KMS-11 (cell line): ENCODE data around the gene PSTPIP2.
"Not testable (repeated sequence)": the region's sequence is repeated elsewhere in the genome, so short reads cannot be mapped to it uniquely, and the experiment has no call there.

ENCODE experiments used
- H2AFZ ChIP-seq: fragments of 200-600 bp; sonication (generic); 2 replicates; pipeline ENCODE4 v1.6.1; 2016; ENCODE audit warnings: antibody characterized with exemption, mixed run types, low read depth
- H3K27ac ChIP-seq: fragments of 200-600 bp; sonication (generic); 2 replicates; pipeline ENCODE4 v1.6.1; 2016; ENCODE audit warnings: mild to moderate bottlenecking, mixed run types
- H3K27me3 ChIP-seq: fragments of 200-600 bp; sonication (generic); 2 replicates; pipeline ENCODE4 v1.6.1; 2017; ENCODE audit warnings: mild to moderate bottlenecking, low read depth, mixed run types, moderate library complexity; ENCODE audit not compliant: insufficient read depth
- H3K36me3 ChIP-seq: fragments of 200-600 bp; sonication (generic); 2 replicates; pipeline ENCODE4 v1.6.1; 2017; ENCODE audit warnings: mild to moderate bottlenecking, mixed run types; ENCODE audit not compliant: insufficient read depth
- H3K4me1 ChIP-seq: fragments of 200-600 bp; sonication (generic); 2 replicates; pipeline ENCODE4 v1.6.1; 2016; ENCODE audit warnings: mild to moderate bottlenecking, low read depth, mixed run types; ENCODE audit not compliant: poor library complexity, severe bottlenecking
- H3K4me2 ChIP-seq: fragments of 200-600 bp; sonication (generic); 2 replicates; pipeline ENCODE4 v1.7.0; 2016; ENCODE audit warnings: mild to moderate bottlenecking, mixed run types
- H3K4me3 ChIP-seq: fragments of 200-600 bp; sonication (generic); IDR thresholded peaks from 2 replicates; pipeline ENCODE4 v1.6.1; 2017; ENCODE audit warnings: low read depth, low read length, mixed read lengths; ENCODE audit not compliant: insufficient read depth
- H3K79me2 ChIP-seq: fragments of 200-600 bp; sonication (generic); 2 replicates; pipeline ENCODE4 v1.6.1; 2016; ENCODE audit warnings: low read depth, mixed run types; ENCODE audit not compliant: insufficient read depth
- H3K9ac ChIP-seq: fragments of 200-600 bp; sonication (generic); 2 replicates; pipeline ENCODE4 v1.6.1; 2016; ENCODE audit warnings: mild to moderate bottlenecking, mixed run types
- H4K20me1 ChIP-seq: fragments of 200-600 bp; sonication (generic); 2 replicates; pipeline ENCODE4 v1.6.1; 2016; ENCODE audit warnings: mild to moderate bottlenecking, mixed run types; ENCODE audit not compliant: insufficient read depth
- CTCF ChIP-seq: fragments of 200-600 bp; sonication (generic); conservative IDR thresholded peaks from 2 replicates; pipeline ENCODE4 v1.6.1; 2017; ENCODE audit warnings: low read depth, mild to moderate bottlenecking, antibody characterized with exemption, low read length, moderate library complexity, mixed read lengths

Gene PSTPIP2

DNA sequence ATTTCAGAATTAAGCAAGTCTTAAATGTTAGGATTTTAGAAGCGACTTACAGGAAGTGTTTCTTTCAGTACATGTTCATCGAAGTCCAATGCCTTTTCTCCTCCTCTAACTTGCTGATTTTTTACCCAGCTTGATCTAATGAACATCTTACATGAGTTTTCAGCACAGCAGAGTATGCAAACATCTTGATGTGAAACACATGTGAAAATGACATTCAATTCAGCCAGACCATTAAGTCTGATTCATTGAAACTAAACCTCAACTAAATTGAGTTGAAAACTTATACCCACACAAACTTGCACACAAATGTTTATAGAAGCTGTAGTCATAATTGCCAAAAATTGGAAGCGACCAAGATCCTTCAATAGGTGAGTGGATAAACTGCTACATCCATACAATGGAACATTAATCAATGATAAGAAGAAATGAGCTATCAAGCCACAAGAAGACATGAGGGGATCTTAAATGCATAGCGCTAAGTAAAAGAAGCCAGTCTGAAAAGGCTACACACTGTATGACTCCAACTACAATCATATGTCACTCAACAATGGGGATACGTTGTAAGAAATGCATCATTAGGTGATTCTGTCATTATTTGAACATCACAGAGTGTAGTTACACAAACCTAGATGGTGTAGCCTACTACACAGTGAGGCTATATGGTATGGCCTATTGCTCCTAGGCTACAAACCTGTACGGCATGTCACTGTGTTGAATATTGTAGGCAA, 18.5 kb downstream of the PSTPIP2 start:
- H4K20me1 ChIP-seq: no peaks in the 10 kb centered on the region
- no peak overlapping the region for H3K9ac ChIP-seq
- no peak for TF ChIP-seq CTCF

GRCh38 chr18:46051731-46052461, 20.2 kb downstream of the PSTPIP2 start:
- Histone ChIP-seq H4K20me1 (no peaks in the 10 kb centered on the region), H3K36me3 (no peaks in the 10 kb centered on the region), H3K79me2 (no peaks in the 10 kb centered on the region), H3K4me2 (no peak overlapping the region), H3K27me3 (no peaks in the 10 kb centered on the region), H3K9ac (no peak overlapping the region), H3K4me1 (no peaks in the 10 kb centered on the region), H2AFZ (no peak overlapping the region), H3K27ac (no peak overlapping the region), H3K4me3 (no peak overlapping the region)
- no peak for TF ChIP-seq CTCF

More for the DNA sequence above, 18.5 kb downstream of the PSTPIP2 start:
- no peak overlapping the region for H3K4me3 ChIP-seq
- H3K4me1 ChIP-seq: no peaks in the 10 kb centered on the region
- H3K79me2 ChIP-seq: no peaks in the 10 kb centered on the region
- H3K36me3 ChIP-seq: no peaks in the 10 kb centered on the region
- H2AFZ ChIP-seq: no peak overlapping the region
- H3K27me3 ChIP-seq: no peaks in the 10 kb centered on the region
- no peak overlapping the region for H3K27ac ChIP-seq
- no peak overlapping the region for H3K4me2 ChIP-seq

DNA sequence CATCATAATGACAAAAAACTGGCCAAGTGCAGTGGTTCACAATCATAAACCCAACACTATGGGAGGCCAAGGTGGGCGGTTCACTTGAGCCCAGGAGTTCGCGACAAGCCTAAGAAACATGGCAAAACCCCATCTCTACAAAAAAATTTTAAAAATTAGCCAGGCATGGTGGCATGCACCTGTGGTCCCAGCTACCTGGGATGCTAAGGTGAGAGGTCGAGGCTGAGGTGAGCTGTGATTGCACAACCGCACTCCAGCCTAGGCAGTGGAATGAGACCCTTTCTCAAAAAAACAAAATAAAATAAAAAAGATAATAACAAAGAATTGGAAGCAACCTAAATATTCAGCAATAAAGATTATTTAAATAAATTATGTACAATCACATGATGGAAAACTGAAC, 21.8 kb downstream of the PSTPIP2 start:
- H3K27ac ChIP-seq: no peak overlapping the region
- H3K4me2 ChIP-seq: no peak overlapping the region
- no peak overlapping the region for H3K4me3 ChIP-seq
- H3K79me2 ChIP-seq: no peaks in the 10 kb centered on the region
- H4K20me1 ChIP-seq: no peaks in the 10 kb centered on the region
- no peak overlapping the region for H2AFZ ChIP-seq
- TF ChIP-seq CTCF: no peak
- H3K36me3 ChIP-seq: no peaks in the 10 kb centered on the region
- no peak overlapping the region for H3K9ac ChIP-seq
- no peaks in the 10 kb centered on the region for H3K4me1 ChIP-seq
- H3K27me3 ChIP-seq: no peaks in the 10 kb centered on the region

DNA sequence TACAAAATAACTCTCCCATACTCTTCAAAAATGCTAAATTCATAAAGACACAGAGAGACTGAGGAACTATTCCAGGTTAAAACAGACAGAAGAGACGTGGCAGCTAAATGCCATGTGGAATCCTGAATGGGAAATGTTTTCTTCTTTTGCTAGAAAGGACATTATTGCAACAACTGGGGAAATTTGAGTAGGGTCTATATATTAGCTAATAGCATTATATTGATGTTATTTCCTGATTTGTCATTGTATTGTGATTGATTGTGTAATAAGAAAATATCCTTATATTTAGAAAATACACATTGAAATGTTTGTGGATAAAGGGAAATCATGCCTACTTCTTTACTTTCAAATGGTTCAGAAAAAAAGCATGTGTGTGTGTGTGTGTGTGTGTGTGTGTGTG, 23.4 kb downstream of the PSTPIP2 start:
- TF ChIP-seq CTCF: no peak
- no peaks in the 10 kb centered on the region for H3K36me3 ChIP-seq

DNA sequence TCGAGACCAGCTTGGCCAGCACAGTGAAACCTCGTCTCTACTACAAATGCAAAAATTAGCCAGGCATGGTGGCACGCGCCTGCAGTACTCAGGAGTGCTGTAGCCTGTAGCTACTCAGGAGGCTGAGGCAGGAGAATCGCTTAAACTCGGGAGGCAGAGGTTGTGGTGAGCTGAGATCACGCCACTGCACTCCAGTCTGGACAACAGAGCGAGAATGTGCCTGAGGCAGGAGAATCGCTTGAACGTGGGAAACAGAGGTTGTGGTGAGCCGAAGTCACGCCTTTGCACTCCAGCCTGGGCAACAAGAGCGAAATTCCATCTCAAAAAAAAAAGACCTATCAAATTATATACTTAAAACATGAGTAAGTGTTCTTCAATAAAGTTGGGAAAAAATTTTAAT, 24.7 kb downstream of the PSTPIP2 start:
- not testable (repeated sequence) for H4K20me1 ChIP-seq, H3K79me2 ChIP-seq

More for the DNA sequence above, 23.4 kb downstream of the PSTPIP2 start:
- Histone ChIP-seq H3K27ac (no peak overlapping the region), H3K9ac (no peak overlapping the region), H3K27me3 (no peaks in the 10 kb centered on the region), H4K20me1 (no peaks in the 10 kb centered on the region), H3K4me2 (no peak overlapping the region), H2AFZ (no peak overlapping the region), H3K4me1 (no peaks in the 10 kb centered on the region), H3K4me3 (no peak overlapping the region), H3K79me2 (no peaks in the 10 kb centered on the region)

More for the DNA sequence above, 24.7 kb downstream of the PSTPIP2 start:
- H3K27me3 ChIP-seq, H3K4me1 ChIP-seq, H3K9ac ChIP-seq, H3K4me2 ChIP-seq, H3K4me3 ChIP-seq, H3K27ac ChIP-seq, H2AFZ ChIP-seq, H3K36me3 ChIP-seq: not testable (repeated sequence)
